CD4-positive, alpha-beta T cell treated with Interleukin-2 at 100 ng/mL for 4 hours (primary cell): ENCODE data around the gene TTC38.

Experiments
- DNase-seq: peaks from one replicate; pipeline ENCODE4 v3.0.0-alpha.2; 2020; ENCODE audit warnings: low spot score

The TTC38 gene

DNA sequence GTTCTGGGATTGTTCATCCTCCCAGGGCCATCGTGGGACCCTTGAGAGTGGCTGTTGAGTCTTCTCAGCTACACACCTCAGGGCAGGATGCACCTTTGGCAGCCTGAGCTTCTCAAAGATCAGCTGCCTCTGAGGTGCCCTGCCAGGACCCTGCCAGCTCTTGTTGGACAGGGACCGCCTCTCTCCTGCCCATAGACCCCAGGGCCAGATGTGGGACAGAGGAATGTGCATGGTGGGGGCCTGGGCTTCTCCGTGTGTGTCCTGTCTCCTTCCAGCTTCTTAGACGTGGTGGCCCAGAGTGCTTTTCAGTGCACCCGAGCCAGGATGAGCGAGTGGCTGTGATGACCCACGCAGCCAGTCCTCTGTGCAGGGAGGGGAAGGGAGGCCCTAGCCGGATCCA is 61.8 kb downstream of the TTC38 start:
- no peak for DNase-seq

DNA sequence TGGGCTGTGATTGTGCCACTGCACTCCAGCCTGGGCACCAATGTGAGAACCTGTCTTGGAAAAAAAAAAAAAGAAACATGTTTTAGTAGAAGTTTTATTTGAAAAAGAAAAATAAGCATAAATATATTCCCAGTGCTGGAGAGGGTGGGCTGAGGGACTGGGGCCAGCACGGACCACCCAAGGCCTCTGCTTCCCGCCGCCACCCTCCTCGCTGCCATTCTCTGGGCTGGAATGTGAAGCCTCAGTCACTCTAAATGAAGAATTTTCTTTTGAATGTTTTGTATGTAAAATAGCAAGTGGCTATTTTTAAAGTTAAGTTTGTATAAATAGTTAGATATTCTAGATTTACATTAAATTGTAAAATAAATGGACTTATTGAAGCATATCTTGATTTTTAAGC is 62.6 kb downstream of the TTC38 start:
- DNase-seq, result no peak

DNA sequence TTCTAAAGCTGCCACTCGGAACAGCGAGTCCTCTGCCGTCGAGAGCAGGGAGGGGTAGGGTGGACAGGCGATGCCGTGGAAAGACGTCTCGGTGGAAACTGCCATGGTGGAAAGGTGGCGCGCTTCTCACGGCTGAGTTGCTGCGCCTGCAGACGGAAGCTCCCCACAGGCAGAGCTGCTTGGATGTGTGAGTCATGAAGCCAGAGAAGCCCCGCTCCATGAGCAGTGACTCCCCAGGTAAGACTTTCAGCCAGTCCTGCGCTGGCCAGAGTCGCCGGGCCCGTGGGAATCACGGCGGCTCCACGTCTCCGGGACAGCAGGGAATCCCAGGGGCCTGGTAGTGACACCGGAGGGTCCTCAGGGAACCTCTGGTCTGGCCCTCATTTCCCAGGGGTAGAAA is 63.7 kb downstream of the TTC38 start:
- DNase-seq, result no peak

DNA sequence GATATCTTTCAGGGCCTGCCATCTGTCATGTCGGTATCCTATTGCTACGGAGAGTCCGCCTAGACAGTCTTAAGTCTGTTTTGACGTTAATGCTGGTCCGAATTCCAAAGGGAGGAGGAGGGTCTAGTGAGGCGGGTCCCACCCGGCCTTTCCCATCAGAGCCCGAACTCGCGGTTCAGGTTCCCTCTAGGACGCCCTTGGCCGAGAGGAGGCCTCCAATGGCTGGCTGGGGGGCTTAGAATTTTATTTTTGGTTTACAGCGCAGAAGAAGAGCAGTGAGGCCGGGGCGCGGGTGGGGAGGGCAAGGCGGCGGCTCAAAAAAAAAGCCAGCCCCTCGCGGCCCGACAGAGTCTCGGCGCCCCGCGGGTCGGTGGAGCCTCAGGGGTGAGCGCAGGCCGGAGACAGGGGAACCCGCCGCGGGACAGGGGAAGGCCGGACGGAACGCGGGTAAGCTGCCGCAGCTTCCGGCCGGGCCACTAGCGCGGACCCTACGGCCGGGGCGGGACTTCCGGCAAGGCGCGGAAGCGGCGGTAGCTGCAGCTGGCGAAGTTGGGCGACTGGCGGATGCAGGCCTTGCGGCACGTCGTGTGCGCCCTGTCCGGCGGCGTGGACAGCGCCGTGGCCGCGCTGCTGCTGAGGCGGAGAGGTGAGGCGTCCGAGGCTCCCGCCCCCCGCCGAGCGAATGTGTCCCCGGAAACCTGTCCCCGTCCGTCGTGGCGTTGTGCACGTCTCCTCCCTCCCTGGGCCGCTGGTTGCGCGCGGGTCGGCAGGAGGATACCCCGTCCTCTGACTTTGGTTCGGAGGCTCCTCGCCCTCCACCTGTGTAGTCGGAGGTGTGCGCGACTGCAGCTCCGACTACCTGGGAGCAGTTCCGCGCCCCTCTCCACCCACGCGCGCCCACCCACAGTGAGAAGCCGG is 67.7 kb downstream of the TTC38 start, which contains the start of gene TRMU:
Gene TRMU, plus strand, starts transcription at position 514 of the 918 bp plus-strand sequence. Its CDS starts 51 bp downstream, at position 565.
- DNase-seq, result peak; percentile 77

DNA sequence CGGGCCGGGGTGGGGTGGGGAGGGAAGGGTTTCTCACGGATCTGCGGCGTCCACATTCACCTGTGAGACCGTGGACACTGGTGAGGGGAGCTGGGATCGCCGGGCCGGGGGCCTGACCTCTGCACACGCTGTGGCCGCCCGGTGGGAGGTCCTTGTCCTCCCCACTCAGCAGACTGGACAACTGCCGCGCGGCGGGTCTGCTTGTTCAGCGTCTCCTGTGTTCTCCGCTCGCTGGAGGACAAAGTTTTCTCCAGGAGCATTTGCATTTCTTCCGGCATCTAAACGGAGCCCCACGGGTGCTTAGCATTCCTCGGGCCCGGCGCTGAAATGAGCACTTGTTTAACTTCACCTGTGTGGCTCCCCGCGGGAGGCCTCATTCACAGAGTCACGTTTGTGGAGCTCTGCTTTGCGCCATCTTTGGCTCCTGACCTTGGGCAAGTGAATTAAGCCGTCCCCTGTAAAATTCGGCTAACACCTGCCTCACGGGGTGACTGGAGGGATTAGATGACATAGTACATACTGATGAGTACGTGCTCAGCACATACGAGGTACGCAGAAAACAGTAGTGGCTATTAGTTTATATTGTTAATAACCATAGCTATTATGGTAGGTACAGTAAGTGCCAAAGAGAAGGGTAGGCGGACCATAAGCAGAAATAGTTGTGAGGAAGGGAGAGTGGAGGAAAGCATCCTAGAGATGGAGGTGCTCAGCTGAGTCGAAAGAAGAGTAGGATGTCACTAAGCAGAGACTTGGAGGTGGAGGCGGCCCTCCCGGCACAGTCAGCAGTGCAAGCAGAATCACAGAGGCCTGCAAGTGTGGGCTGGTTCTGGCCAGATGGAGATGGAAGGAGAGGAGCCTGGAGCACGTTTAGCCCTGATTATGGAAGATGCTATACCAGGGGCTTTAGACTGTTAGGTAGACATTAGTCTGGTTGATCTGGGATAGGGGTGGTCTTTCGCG is 68.6 kb downstream of the TTC38 start:
- peak; percentile 4 for DNase-seq

DNA sequence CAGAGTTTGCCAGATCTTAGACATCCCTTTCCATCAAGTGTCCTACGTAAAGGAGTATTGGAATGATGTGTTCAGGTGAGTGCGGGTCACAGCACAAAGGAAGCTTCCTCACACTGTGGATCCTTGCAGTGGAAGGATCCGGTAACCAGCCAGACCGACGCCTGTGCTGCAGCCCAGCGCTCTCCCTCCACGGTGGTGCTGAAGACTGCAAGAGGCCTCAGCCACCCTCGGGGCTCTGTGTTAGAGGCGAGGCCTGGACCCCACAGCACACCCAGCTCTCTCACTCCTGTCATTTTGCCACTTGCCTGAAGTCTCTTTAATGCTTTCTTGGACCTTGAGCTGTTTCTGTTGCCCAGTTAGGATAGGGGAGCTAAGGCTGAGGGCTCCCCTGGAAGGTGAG is 70.1 kb downstream of the TTC38 start:
- DNase-seq, result no peak

DNA sequence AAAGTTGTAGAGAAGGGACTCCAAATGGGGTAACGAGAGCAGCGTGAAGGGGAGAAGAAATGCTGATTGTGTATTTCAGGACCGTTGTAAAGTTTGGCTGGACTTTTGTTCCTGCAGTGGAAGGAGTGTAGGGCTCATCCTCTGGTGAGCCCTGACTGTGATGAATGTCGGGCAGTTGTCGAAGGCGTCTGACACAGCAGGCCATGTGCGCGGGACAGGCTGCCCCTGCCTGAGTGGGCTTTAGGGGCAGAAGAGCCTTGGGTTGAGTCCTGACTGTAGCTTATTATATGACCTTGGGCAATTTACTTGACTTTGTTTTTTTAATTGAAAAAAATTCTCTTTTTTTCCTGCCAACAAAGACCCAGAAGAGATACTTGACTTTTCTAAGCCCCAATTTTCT is 70.8 kb downstream of the TTC38 start:
- DNase-seq, result no peak

DNA sequence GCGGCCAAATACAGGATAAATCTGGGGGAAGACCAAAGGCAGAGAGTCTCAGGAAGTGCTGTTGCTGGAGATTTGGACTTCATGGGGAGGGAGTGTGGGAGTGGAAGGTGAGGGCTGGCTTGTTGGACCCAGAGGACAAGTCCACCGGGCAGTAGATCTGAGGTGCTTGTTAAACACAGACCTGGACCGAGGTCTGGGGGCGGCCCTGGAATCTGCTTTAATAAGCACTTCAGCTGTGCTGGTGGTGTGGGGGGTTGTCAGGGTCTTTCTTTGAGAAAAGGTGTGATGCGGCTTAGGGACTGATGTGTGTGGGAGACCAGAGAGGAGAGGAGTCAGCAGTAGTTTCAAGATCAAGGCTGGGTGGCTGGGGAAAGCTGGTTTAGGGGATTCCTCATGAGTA is 72.1 kb downstream of the TTC38 start:
- no peak for DNase-seq

DNA sequence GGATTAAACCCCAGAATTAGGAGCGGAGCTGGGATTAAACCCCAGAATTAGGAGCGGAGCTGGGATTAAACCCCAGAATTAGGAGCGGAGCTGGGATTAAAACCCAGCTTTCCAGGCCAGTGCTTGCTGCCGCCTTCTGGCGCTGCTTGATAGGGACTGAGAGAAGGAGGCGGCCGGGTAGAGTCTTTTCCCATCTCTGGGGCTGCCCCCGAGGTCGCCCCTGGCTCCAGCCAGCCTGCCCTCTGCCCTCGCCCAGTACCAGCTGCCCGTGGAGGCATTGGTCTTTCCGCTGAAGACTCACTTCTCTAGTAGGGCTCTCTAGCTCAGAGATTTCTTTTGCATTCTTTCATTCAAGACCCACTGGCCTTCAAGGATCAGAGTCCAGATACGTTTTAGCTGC is 72.9 kb downstream of the TTC38 start:
- DNase-seq, result no peak
